Measurements from ENCODE around the gene KLK6.

- TF ChIP-seq CTCF (IDR thresholded peaks at IDR 0.05; ENCODE audit: low read depth, low read length) (no peak), EZH2phosphoT487 (IDR thresholded peaks at IDR 0.05; ENCODE audit: low read depth) (no peak)
These were observed 31.6 kb upstream of the KLK6 start for GRCh38 chr19:51000981-51001380.
